PC-9 (cell line): ENCODE measurements around the gene DIP2C. TPM values are rescaled to one million over a fixed set of nuclear protein-coding genes. Genes with fewer than 3 reads are reported as not detected.

Experiments
- BruUV-seq: library from RNA; stranded (reverse); fragments of 400-500 nt; replicated peaks from 2 replicates; lab custom pipeline; 2021; lab: Mats Ljungman, UMichigan
- CTCF ChIA-PET: fragments of 300-600 bp; sonication (Branson Sonifier 250); formaldehyde crosslinking; loops from one replicate; lab custom pipeline; 2022; ENCODE audit warnings: antibody characterized with exemption; lab: Charles Lee
- POLR2A ChIA-PET: fragments of 300-600 bp; sonication (Branson Sonifier 250); formaldehyde crosslinking; loops from one replicate; lab custom pipeline; 2022; ENCODE audit warnings: antibody characterized with exemption; ENCODE audit not compliant: unreplicated experiment; lab: Charles Lee
- DNase-seq, 2 experiments: peaks; one replicate each; pipeline versions ENCODE4 v3.0.0 to v3.0.0-alpha.2; 2015 to 2022; ENCODE audit warnings: mixed read lengths in 1 of 2
- H2AFZ ChIP-seq: fragments of 200-600 bp; sonication (generic); 2 replicates; pipeline ENCODE4 v1.8.1; 2017; ENCODE audit warnings: antibody characterized with exemption
- H3F3A ChIP-seq: fragments of 200-600 bp; sonication (generic); 2 replicates; pipeline ENCODE4 v1.8.1; 2017; ENCODE audit warnings: antibody characterized with exemption, mild to moderate bottlenecking, low read depth; ENCODE audit not compliant: insufficient read depth
- H3K27ac ChIP-seq: fragments of 200-600 bp; sonication (generic); 2 replicates; pipeline ENCODE4 v1.6.1; 2016; ENCODE audit warnings: mixed run types
- H3K27me3 ChIP-seq: fragments of 200-600 bp; sonication (generic); 2 replicates; pipeline ENCODE4 v1.6.1; 2016; ENCODE audit warnings: low read depth, mixed run types; ENCODE audit not compliant: insufficient read depth
- H3K36me3 ChIP-seq: fragments of 200-600 bp; sonication (generic); 2 replicates; pipeline ENCODE4 v1.6.1; 2016; ENCODE audit warnings: low read depth, mixed run types
- H3K4me1 ChIP-seq: fragments of 200-600 bp; sonication (generic); replicated peaks from 2 replicates; pipeline ENCODE4 v1.6.1; 2016; ENCODE audit warnings: mixed run types; ENCODE audit not compliant: insufficient read depth
- H3K4me2 ChIP-seq: fragments of 200-600 bp; sonication (generic); 2 replicates; pipeline ENCODE4 v1.6.1; 2017; ENCODE audit warnings: mixed run types
- H3K4me3 ChIP-seq: fragments of 200-600 bp; sonication (generic); 2 replicates; pipeline ENCODE4 v1.6.1; 2016; ENCODE audit warnings: mixed run types
- H3K79me2 ChIP-seq: fragments of 200-600 bp; sonication (generic); 2 replicates; pipeline ENCODE4 v1.6.1; 2017; ENCODE audit warnings: low read depth, mixed run types
- H3K9me2 ChIP-seq: fragments of 200-600 bp; sonication (generic); 2 replicates; pipeline ENCODE4 v1.8.1; 2017; ENCODE audit warnings: mild to moderate bottlenecking; ENCODE audit not compliant: insufficient read depth
- H3K9me3 ChIP-seq: fragments of 200-600 bp; sonication (generic); 2 replicates; pipeline ENCODE4 v1.8.1; 2016; ENCODE audit warnings: low read depth; ENCODE audit not compliant: insufficient read depth
- H4K20me1 ChIP-seq: fragments of 200-600 bp; sonication (generic); 2 replicates; pipeline ENCODE4 v1.8.1; 2017; ENCODE audit not compliant: insufficient read depth
- CTCF ChIP-seq: fragments of 200-600 bp; sonication (generic); conservative IDR thresholded peaks from 2 replicates; pipeline ENCODE4 v1.6.1; 2017; ENCODE audit warnings: mixed run types, antibody characterized with exemption, mild to moderate bottlenecking, moderate library complexity
- EZH2 ChIP-seq: fragments of 200-600 bp; sonication (generic); IDR thresholded peaks from 2 replicates; pipeline ENCODE4 v1.8.0; 2017; ENCODE audit warnings: antibody characterized with exemption, low read depth
- intact Hi-C: fragments of 100-400 bp; cut with micrococcal nuclease; formaldehyde crosslinking; loops from one replicate; pipeline ENCODE4 v1.10.0; 2022; ENCODE audit not compliant: unreplicated experiment
- total RNA-seq: library from RNA; stranded (reverse); gene quantifications from 2 replicates; pipeline ENCODE4 v1.2.3, GENCODE V29; 2021

Gene DIP2C
- total RNA-seq, 1 experiment from 2014 or later = 0.83 TPM

- H2AFZ ChIP-seq = no peak overlapping the region
- no peaks in the 10 kb centered on the region for H3K36me3 ChIP-seq
- peaks cover 27% of the 10 kb centered on the region for H3K27me3 ChIP-seq
- ChIA-PET POLR2A (no interaction called here), CTCF (no interaction called here)
- no peaks in the 10 kb centered on the region for H3F3A ChIP-seq
- no peaks in the 10 kb centered on the region for H3K9me2 ChIP-seq
- no peaks in the 10 kb centered on the region for H4K20me1 ChIP-seq
- H3K9me3 ChIP-seq = no peaks in the 10 kb centered on the region
- no peak overlapping the region for H3K27ac ChIP-seq
- intact Hi-C loops = no loop called here
- H3K4me1 ChIP-seq = no peaks in the 10 kb centered on the region
- no peak overlapping the region for H3K4me3 ChIP-seq
- no peak overlapping the region for H3K4me2 ChIP-seq
- H3K79me2 ChIP-seq = no peaks in the 10 kb centered on the region
- BruUV-seq = no TSS peak
- no peak for TF ChIP-seq EZH2
- no peak for TF ChIP-seq CTCF
- DNase-seq = no peak
Measured at GRCh38 chr10:606762-607544, 82.5 kb downstream of the DIP2C start.

GRCh38 chr10:605632-606325 is 83.7 kb downstream of the DIP2C start:
- CTCF ChIA-PET = no interaction called here

More at GRCh38 chr10:605632-606325, 83.7 kb downstream of the DIP2C start:
- Histone ChIP-seq H3K9me3 (no peaks in the 10 kb centered on the region), H3F3A (no peaks in the 10 kb centered on the region), H3K4me2 (no peak overlapping the region), H3K4me1 (no peaks in the 10 kb centered on the region), H3K79me2 (no peaks in the 10 kb centered on the region), H3K4me3 (no peak overlapping the region), H3K27ac (no peak overlapping the region), H3K36me3 (no peaks in the 10 kb centered on the region), H4K20me1 (no peaks in the 10 kb centered on the region), H3K27me3 (peaks cover 38% of the 10 kb centered on the region), H3K9me2 (no peaks in the 10 kb centered on the region), H2AFZ (no peak overlapping the region)
- BruUV-seq = no TSS peak
- POLR2A ChIA-PET = no interaction called here
- no peak for DNase-seq
- intact Hi-C loops = no loop called here
- TF ChIP-seq EZH2 (no peak), CTCF (no peak)
